22Rv1 (cell line): Measurements from ENCODE around the gene OR1A1.
"Not testable (repeated sequence)": the region's sequence is repeated elsewhere in the genome, so short reads cannot be mapped to it uniquely, and the experiment has no call there.

ENCODE experiments used
- ZFX ChIP-seq: fragments of 450-650 bp; IDR thresholded peaks from 2 replicates; pipeline ENCODE4 v1.6.1; 2017; ENCODE audit warnings: antibody characterized with exemption, borderline replicate concordance
- TF ChIP-seq, protein P1 (sequence below): fragments of 450-650 bp; IDR thresholded peaks from 2 replicates; pipeline ENCODE4 v1.5.1; 2017; ENCODE audit warnings: mild to moderate bottlenecking

DNA sequence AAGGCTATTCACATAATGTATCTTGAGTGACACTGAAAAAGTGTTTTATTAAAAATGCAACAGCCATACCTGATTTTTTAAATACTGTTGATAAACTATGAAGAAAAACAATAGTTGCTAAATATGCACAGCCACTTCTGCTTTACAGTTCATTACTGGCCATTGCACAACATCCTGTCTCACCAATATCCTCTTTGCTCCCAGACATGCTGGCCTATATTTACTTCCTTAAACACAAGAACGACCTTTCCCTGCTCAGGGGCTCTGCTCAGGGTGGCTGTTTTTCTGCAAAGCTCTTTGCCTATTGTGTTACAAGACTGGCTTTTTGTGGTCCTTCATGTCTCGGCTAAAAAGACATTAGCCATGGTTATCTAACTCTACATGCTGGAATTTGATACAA, 31.2 kb downstream of the OR1A1 start:
- TF ChIP-seq, protein P1, sequence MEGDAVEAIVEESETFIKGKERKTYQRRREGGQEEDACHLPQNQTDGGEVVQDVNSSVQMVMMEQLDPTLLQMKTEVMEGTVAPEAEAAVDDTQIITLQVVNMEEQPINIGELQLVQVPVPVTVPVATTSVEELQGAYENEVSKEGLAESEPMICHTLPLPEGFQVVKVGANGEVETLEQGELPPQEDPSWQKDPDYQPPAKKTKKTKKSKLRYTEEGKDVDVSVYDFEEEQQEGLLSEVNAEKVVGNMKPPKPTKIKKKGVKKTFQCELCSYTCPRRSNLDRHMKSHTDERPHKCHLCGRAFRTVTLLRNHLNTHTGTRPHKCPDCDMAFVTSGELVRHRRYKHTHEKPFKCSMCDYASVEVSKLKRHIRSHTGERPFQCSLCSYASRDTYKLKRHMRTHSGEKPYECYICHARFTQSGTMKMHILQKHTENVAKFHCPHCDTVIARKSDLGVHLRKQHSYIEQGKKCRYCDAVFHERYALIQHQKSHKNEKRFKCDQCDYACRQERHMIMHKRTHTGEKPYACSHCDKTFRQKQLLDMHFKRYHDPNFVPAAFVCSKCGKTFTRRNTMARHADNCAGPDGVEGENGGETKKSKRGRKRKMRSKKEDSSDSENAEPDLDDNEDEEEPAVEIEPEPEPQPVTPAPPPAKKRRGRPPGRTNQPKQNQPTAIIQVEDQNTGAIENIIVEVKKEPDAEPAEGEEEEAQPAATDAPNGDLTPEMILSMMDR: not testable (repeated sequence)
- TF ChIP-seq ZFX: not testable (repeated sequence)
